K562 (cell line): Measurements from ENCODE around the gene THBS1. TPM values are rescaled to one million over a fixed set of nuclear protein-coding genes. Genes with fewer than 3 reads are reported as not detected.

Experiments used
- BRF2 ChIP-seq: IDR thresholded peaks from 3 replicates; pipeline ENCODE4 v1.6.1; 2011; ENCODE audit warnings: borderline replicate concordance, mild to moderate bottlenecking; ENCODE audit not compliant: insufficient read length, insufficient read depth
- C11orf30 ChIP-seq: fragments of 450-650 bp; IDR thresholded peaks from 2 replicates; pipeline ENCODE4 v1.6.1; 2016; ENCODE audit warnings: low read depth, mild to moderate bottlenecking
- E2F4 ChIP-seq: sonication (generic); formaldehyde crosslinking; IDR thresholded peaks from 2 replicates; pipeline ENCODE4 v1.8.0; 2022; ENCODE audit warnings: mild to moderate bottlenecking, low read depth, missing genetic modification reagents
- HDAC1 ChIP-seq, 2 experiments: fragments of 450-650 bp; IDR thresholded peaks; 2 replicates each; pipeline ENCODE4 v1.6.1; 2016 to 2017; ENCODE audit warnings: inconsistent platforms in 1 of 2, mild to moderate bottlenecking in 1 of 2, moderate library complexity in 1 of 2
- MAFF ChIP-seq: IDR thresholded peaks from 2 replicates; pipeline ENCODE4 v1.6.1; 2012; ENCODE audit warnings: low read length, improper control_type of control experiment
- NR0B1 ChIP-seq: fragments of 450-650 bp; IDR thresholded peaks from one replicate; pipeline ENCODE4 v1.6.1; 2018; ENCODE audit warnings: mild to moderate bottlenecking, moderate library complexity; ENCODE audit not compliant: partially characterized antibody
- SLC30A9 ChIP-seq: fragments of 250-450 bp; sonication (Bioruptor Pico); IDR thresholded peaks from 2 replicates; pipeline ENCODE4 v1.8.0; 2022; ENCODE audit warnings: mild to moderate bottlenecking, moderate library complexity
- XRCC5 ChIP-seq: fragments of 200-400 bp; formaldehyde crosslinking; IDR thresholded peaks from 2 replicates; pipeline ENCODE4 v1.6.1; 2017; ENCODE audit warnings: low read depth, mild to moderate bottlenecking, low read length
- ZBTB26 ChIP-seq: fragments of 450-650 bp; formaldehyde crosslinking; IDR thresholded peaks from 2 replicates; pipeline ENCODE4 v1.4.0; 2022; ENCODE audit warnings: missing genetic modification characterization
- ZNF408 ChIP-seq: fragments of 250-450 bp; sonication (Bioruptor Pico); IDR thresholded peaks from 2 replicates; pipeline ENCODE4 v1.4.0; 2020; ENCODE audit warnings: low read depth, mild to moderate bottlenecking, moderate library complexity
- ZNF507 ChIP-seq: conservative IDR thresholded peaks from 2 replicates; pipeline ENCODE4 v1.6.1; 2017; ENCODE audit warnings: missing genetic modification characterization, missing compliant biosample characterization
- polyA plus RNA-seq, 8 experiments: library from polyadenylated mRNA; depleted of rRNA in 4 of 8; stranded (reverse) in 5 of 8; unstranded in 3 of 8; fragments of >200 nt; fragmentation: Nextera tagmentation in 2 of 8; fragmentation: Illumina TruSeq in 1 of 8; extraction: Ambion mirVana in 2 of 8; extraction: Trizol in 1 of 8; gene quantifications; 2 replicates each; pipeline versions ENCODE4 v1.2.1 to v1.2.3, GENCODE V29; 2011 to 2014; ENCODE audit warnings: inconsistent platforms in 1 of 8, missing spikeins in 1 of 8
- total RNA-seq, 7 experiments: library from RNA; depleted of rRNA in 6 of 7; stranded (reverse); fragments of >200 nt in 6 of 7; fragmentation: Illumina TruSeq in 2 of 7; extraction: Trizol in 2 of 7; gene quantifications; 2 replicates each; pipeline versions ENCODE4 v1.2.1 to v1.2.3, GENCODE V29; 2011 to 2021; ENCODE audit warnings: low replicate concordance in 1 of 7

The THBS1 gene
- total and polyA plus RNA-seq, 9 of the 15 experiments (the other 6 are each of a cell fraction or from before 2014, with no cell fraction given): 0.04 to 1.3 (median 0.40) TPM

- TF ChIP-seq MAFF (peak; percentile 99), E2F4 (no peak), ZBTB26 (CRISPR knock-in tag) (no peak), HDAC1 (IDR thresholded peaks at IDR 0.05) (no peak), ZNF408 (CRISPR knock-in tag) (no peak), ZNF507 (no peak), BRF2 (no peak), XRCC5 (no peak), NR0B1 (no peak), C11orf30 (peak; percentile 96), SLC30A9 (CRISPR knock-in tag) (no peak)
Measured at GRCh38 chr15:39543651-39544050, 37.2 kb upstream of the THBS1 start (continued).
